WTC11 (cell line): ENCODE results near the gene ABI3. TPM values are rescaled to one million over a fixed set of nuclear protein-coding genes. Genes with fewer than 3 reads are reported as not detected.

Experiments used
- ATAC-seq: fragments of 200-7000 bp; cut with Tn5 transposase; 2 replicates; pipeline ENCODE4 v1.10.0; 2021; ENCODE audit warnings: mild to moderate bottlenecking, moderate library complexity
- CTCF ChIA-PET: fragments of 300-600 bp; sonication (Branson Sonifier 250); formaldehyde crosslinking; loops from one replicate; lab custom pipeline; 2021; ENCODE audit warnings: antibody characterized with exemption; lab: Charles Lee
- POLR2A ChIA-PET: fragments of 350-600 bp; sonication (Branson Sonifier 250); formaldehyde crosslinking; loops from one replicate; lab custom pipeline; 2021; ENCODE audit warnings: antibody characterized with exemption; lab: Charles Lee
- DNase-seq: peaks from one replicate; pipeline ENCODE4 v3.0.0; 2021; ENCODE audit warnings: low spot score
- H3K27ac Mint-ChIP-seq: 2 replicates; pipeline ENCODE4 v1.8.0; 2021; ENCODE audit warnings: mixed read lengths
- H3K27me3 Mint-ChIP-seq: 2 replicates; pipeline ENCODE4 v1.8.0; 2021; ENCODE audit warnings: low read depth, mild to moderate bottlenecking, moderate library complexity, mixed read lengths
- H3K36me3 Mint-ChIP-seq: 2 replicates; pipeline ENCODE4 v1.8.0; 2021; ENCODE audit warnings: mixed read lengths
- H3K4me1 Mint-ChIP-seq: 2 replicates; pipeline ENCODE4 v1.8.0; 2022; ENCODE audit warnings: mixed read lengths
- H3K4me3 Mint-ChIP-seq: 2 replicates; pipeline ENCODE4 v1.8.0; 2021; ENCODE audit warnings: mild to moderate bottlenecking, moderate library complexity, mixed read lengths
- H3K9me3 Mint-ChIP-seq: 2 replicates; pipeline ENCODE4 v1.8.0; 2021; ENCODE audit warnings: mixed read lengths
- AR ChIP-seq: fragments of 250-450 bp; sonication (Bioruptor Pico); IDR thresholded peaks from 2 replicates; pipeline ENCODE4 v1.9.0; 2021; ENCODE audit warnings: mild to moderate bottlenecking
- CDX4 ChIP-seq: fragments of 250-450 bp; sonication (Bioruptor Pico); IDR thresholded peaks from 2 replicates; pipeline ENCODE4 v1.9.0; 2021; ENCODE audit warnings: moderate library complexity, mild to moderate bottlenecking, inconsistent platforms, borderline replicate concordance
- E2F1 ChIP-seq: sonication (generic); formaldehyde crosslinking; IDR thresholded peaks from 2 replicates; pipeline ENCODE4 v1.8.0; 2022; ENCODE audit warnings: mild to moderate bottlenecking, missing genetic modification reagents
- EMX1 ChIP-seq: fragments of 250-450 bp; sonication (Bioruptor Pico); IDR thresholded peaks from 2 replicates; pipeline ENCODE4 v1.8.0; 2021; ENCODE audit warnings: mild to moderate bottlenecking
- FOXP1 ChIP-seq: sonication (generic); formaldehyde crosslinking; IDR thresholded peaks from 2 replicates; pipeline ENCODE4 v1.8.0; 2022; ENCODE audit warnings: missing genetic modification reagents, mild to moderate bottlenecking, moderate library complexity, borderline replicate concordance
- JAZF1 ChIP-seq: fragments of 250-450 bp; sonication (Bioruptor Pico); IDR thresholded peaks from 2 replicates; pipeline ENCODE4 v1.9.0; 2021; ENCODE audit warnings: moderate library complexity, mild to moderate bottlenecking, inconsistent platforms
- MLX ChIP-seq: sonication (generic); formaldehyde crosslinking; IDR thresholded peaks from 2 replicates; pipeline ENCODE4 v1.8.1; 2023; ENCODE audit warnings: mild to moderate bottlenecking, missing genetic modification reagents, moderate library complexity
- MXD4 ChIP-seq: fragments of 250-450 bp; sonication (Bioruptor Pico); IDR thresholded peaks from 2 replicates; pipeline ENCODE4 v1.8.0; 2021; ENCODE audit warnings: mild to moderate bottlenecking, moderate library complexity, borderline replicate concordance
- NFATC4 ChIP-seq: fragments of 250-450 bp; sonication (Bioruptor Pico); IDR thresholded peaks from 2 replicates; pipeline ENCODE4 v1.9.0; 2021; ENCODE audit warnings: mild to moderate bottlenecking
- RORB ChIP-seq: fragments of 250-450 bp; sonication (Bioruptor Pico); IDR thresholded peaks from 2 replicates; pipeline ENCODE4 v1.9.0; 2021; ENCODE audit warnings: mild to moderate bottlenecking
- TP53 ChIP-seq: sonication (generic); formaldehyde crosslinking; IDR thresholded peaks from 2 replicates; pipeline ENCODE4 v1.8.1; 2023; ENCODE audit warnings: mild to moderate bottlenecking, missing genetic modification reagents
- USF2 ChIP-seq: sonication (generic); formaldehyde crosslinking; IDR thresholded peaks from 2 replicates; pipeline ENCODE4 v1.8.1; 2023; ENCODE audit warnings: mild to moderate bottlenecking, missing genetic modification reagents, moderate library complexity
- ZMAT4 ChIP-seq: fragments of 250-450 bp; sonication (Bioruptor Pico); IDR thresholded peaks from 2 replicates; pipeline ENCODE4 v1.9.0; 2021; ENCODE audit warnings: mild to moderate bottlenecking
- ZNF281 ChIP-seq: sonication (generic); formaldehyde crosslinking; IDR thresholded peaks from 2 replicates; pipeline ENCODE4 v1.8.0; 2023; ENCODE audit warnings: mild to moderate bottlenecking, missing genetic modification reagents
- ZNF416 ChIP-seq: fragments of 250-450 bp; sonication (Bioruptor Pico); IDR thresholded peaks from 2 replicates; pipeline ENCODE4 v1.9.0; 2021; ENCODE audit warnings: mild to moderate bottlenecking, inconsistent platforms
- ZNF423 ChIP-seq: fragments of 250-450 bp; sonication (Bioruptor Pico); IDR thresholded peaks from 2 replicates; pipeline ENCODE4 v2.1.2; 2022; ENCODE audit warnings: mild to moderate bottlenecking, moderate library complexity
- ZNF425 ChIP-seq: fragments of 250-450 bp; sonication (Bioruptor Pico); conservative IDR thresholded peaks from 2 replicates; pipeline ENCODE4 v1.9.0; 2021; ENCODE audit warnings: mild to moderate bottlenecking
- ZNF532 ChIP-seq: fragments of 250-450 bp; sonication (Bioruptor Pico); IDR thresholded peaks from 2 replicates; pipeline ENCODE4 v1.9.0; 2021; ENCODE audit warnings: mild to moderate bottlenecking, borderline replicate concordance
- total RNA-seq: library from RNA; stranded (reverse); gene quantifications from 3 replicates; pipeline ENCODE4 v1.2.3, GENCODE V29; 2021

Gene ABI3
- total RNA-seq, 1 experiment from 2014 or later: 1.5 TPM

GRCh38 chr17:49168706-49169105, 41.8 kb upstream of the ABI3 start:
- TF ChIP-seq EMX1 (CRISPR knock-in tag): no peak
- TF ChIP-seq ZNF281 (CRISPR knock-in tag): no peak
- TF ChIP-seq CDX4: no peak
- TF ChIP-seq ZNF423: no peak
- no peak for TF ChIP-seq E2F1 (CRISPR knock-in tag)
- no peak for TF ChIP-seq AR (CRISPR knock-in tag)
- no peak for TF ChIP-seq RORB (CRISPR knock-in tag)
- TF ChIP-seq ZMAT4 (CRISPR knock-in tag): no peak
- TF ChIP-seq FOXP1 (CRISPR knock-in tag): no peak
- TF ChIP-seq TP53 (CRISPR knock-in tag): no peak
- Mint-ChIP-seq H3K27ac (no peak overlapping the region), H3K4me3 (no peak overlapping the region), H3K36me3 (peaks cover 2% of the 10 kb centered on the region; the same call in 1 of the 2 replicates), H3K27me3 (peaks cover 37% of the 10 kb centered on the region), H3K4me1 (0 out of 2 replicates have a peak, but pooled peaks cover 3% of the 10 kb centered on the region), H3K9me3 (peaks cover 41% of the 10 kb centered on the region)
- ATAC-seq (no peak), DNase-seq (no peak)
- ChIA-PET CTCF (no interaction called here), POLR2A (interaction anchor here (0.6 kb wide), 1 partner anchor 131 kb away, joined by 5 read pairs; no protein-coding TSS in a partner anchor)

- ChIA-PET CTCF (no interaction called here), POLR2A (no interaction called here)
- Mint-ChIP-seq H3K27me3 (peaks cover 37% of the 10 kb centered on the region), H3K4me1 (0 out of 2 replicates have a peak, but pooled peaks cover 3% of the 10 kb centered on the region), H3K36me3 (peaks cover 5% of the 10 kb centered on the region; the same call in 1 of the 2 replicates), H3K9me3 (peaks cover 53% of the 10 kb centered on the region), H3K27ac (no peak overlapping the region), H3K4me3 (no peak overlapping the region)
- DNase-seq (no peak), ATAC-seq (no peak)
- TF ChIP-seq MXD4 (CRISPR knock-in tag) (no peak), ZNF532 (CRISPR knock-in tag) (no peak), ZMAT4 (CRISPR knock-in tag) (no peak), EMX1 (CRISPR knock-in tag) (no peak), ZNF416 (CRISPR knock-in tag) (no peak), MLX (CRISPR knock-in tag) (no peak), ZNF425 (CRISPR knock-in tag) (no peak), USF2 (no peak), JAZF1 (CRISPR knock-in tag) (no peak), NFATC4 (CRISPR knock-in tag) (no peak)
These were observed 40.3 kb upstream of the ABI3 start for GRCh38 chr17:49170216-49170615.
